HG03520 (cell line): Measurements from ENCODE around the gene SLC25A1.
A peak's percentile ranks its signal among the peaks of the same experiment; 100 is the strongest.

Source experiments
- ATAC-seq: cut with Tn5 transposase; IDR thresholded peaks from one replicate; pipeline ENCODE4 v1.9.1; 2021; ENCODE audit warnings: mild to moderate bottlenecking, moderate library complexity; ENCODE audit not compliant: unreplicated experiment

SLC25A1 gene

GRCh38 chr22:19178657-19179496 lies at the start of gene SLC25A1:
Gene SLC25A1, minus strand, starts transcription at chr22:19178736. Its CDS starts 63 bp downstream, at chr22:19178673.
- ATAC-seq = peak; percentile 53

GRCh38 chr22:19228179-19228578 lies 49.6 kb upstream of the SLC25A1 start:
- no peak for ATAC-seq

- ATAC-seq = no peak
Measured at GRCh38 chr22:19226428-19226827, 47.9 kb upstream of the SLC25A1 start.

- no peak for ATAC-seq
Measured at GRCh38 chr22:19225560-19225959, 47.0 kb upstream of the SLC25A1 start.

- no peak for ATAC-seq
Measured at GRCh38 chr22:19224985-19225384, 46.4 kb upstream of the SLC25A1 start.

GRCh38 chr22:19224557-19224956 lies 46.0 kb upstream of the SLC25A1 start:
- ATAC-seq = no peak

GRCh38 chr22:19223617-19224016 lies 45.1 kb upstream of the SLC25A1 start:
- no peak for ATAC-seq

- no peak for ATAC-seq
Measured at GRCh38 chr22:19223110-19223509, 44.6 kb upstream of the SLC25A1 start.

- no peak for ATAC-seq
Measured at GRCh38 chr22:19222242-19223005, 43.9 kb upstream of the SLC25A1 start.

GRCh38 chr22:19220867-19221266 lies 42.3 kb upstream of the SLC25A1 start:
- no peak for ATAC-seq

- ATAC-seq = no peak
Measured at GRCh38 chr22:19218541-19219233, 40.2 kb upstream of the SLC25A1 start.

GRCh38 chr22:19216579-19216978 lies 38.0 kb upstream of the SLC25A1 start:
- no peak for ATAC-seq

- ATAC-seq = no peak
Measured at GRCh38 chr22:19215360-19215759, 36.8 kb upstream of the SLC25A1 start.

- ATAC-seq = no peak
Measured at GRCh38 chr22:19214078-19214473, 35.5 kb upstream of the SLC25A1 start.

- ATAC-seq = no peak
Measured at GRCh38 chr22:19213442-19214077, 35.0 kb upstream of the SLC25A1 start.

GRCh38 chr22:19213001-19213400 lies 34.5 kb upstream of the SLC25A1 start:
- no peak for ATAC-seq

GRCh38 chr22:19212302-19212870 lies 33.9 kb upstream of the SLC25A1 start:
- no peak for ATAC-seq

- no peak for ATAC-seq
Measured at GRCh38 chr22:19210188-19210587, 31.7 kb upstream of the SLC25A1 start.

GRCh38 chr22:19208287-19208847 lies 29.8 kb upstream of the SLC25A1 start:
- ATAC-seq = no peak

- no peak for ATAC-seq
Measured at GRCh38 chr22:19207884-19208283, 29.3 kb upstream of the SLC25A1 start.
